ENCODE results near the gene EIF4B. TPM values are rescaled to one million over a fixed set of nuclear protein-coding genes. Genes with fewer than 3 reads are reported as not detected.

Gene EIF4B
- total and polyA plus RNA-seq, 2 of the 8 experiments (the other 6 are each of a cell fraction or from before 2014, with no cell fraction given), result 269 to 816 TPM

DNA sequence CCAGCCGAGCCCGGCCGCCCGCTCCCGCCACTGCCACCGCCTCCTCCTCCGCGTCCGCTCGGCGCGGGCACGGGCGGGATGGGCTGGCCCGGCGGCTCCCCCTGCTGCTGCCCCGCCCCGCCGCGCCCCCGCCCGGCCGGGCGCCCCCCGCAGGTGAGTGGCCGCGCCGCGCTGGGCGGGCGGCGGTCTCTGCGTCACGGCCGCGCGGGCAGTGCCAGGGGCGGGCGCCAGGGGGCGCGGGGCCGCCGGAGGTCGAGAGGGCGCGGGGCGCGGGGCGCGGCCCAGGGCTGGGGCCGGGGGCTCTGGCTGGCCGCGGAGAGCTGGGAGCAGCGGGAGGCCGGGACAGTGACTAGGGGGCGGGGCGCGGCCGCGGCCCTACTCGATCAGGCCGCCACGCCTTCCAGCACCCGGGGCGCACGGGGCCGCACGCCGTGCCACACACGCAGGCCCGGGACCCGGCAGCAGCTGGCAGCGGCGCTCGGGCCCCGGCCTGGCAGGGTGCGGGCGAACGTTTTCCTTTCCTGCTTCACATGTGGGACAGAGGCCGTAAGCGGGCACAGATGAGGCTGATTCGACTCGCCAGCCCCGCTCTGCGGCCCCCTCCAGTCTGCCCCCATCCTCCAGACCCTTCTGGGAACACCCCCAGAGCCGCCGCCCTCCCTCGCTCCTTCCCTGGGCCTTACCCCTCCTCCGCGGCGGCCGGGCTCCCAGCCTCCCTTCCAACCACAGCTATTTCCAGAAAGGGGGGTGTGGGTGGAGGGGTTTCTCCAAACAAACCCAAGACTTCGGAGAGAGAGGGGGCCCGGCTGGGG, 41.2 kb downstream of the EIF4B start (continued):
- TF ChIP-seq RAD21 (IDR thresholded peaks at IDR 0.05 in 1 of 2, conservative IDR thresholded peaks at IDR 0.05 in 1 of 2; ENCODE audit: low read depth in 2 of 2, low read length in 2 of 2), result 0 out of 4 replicates have a peak, but pooled peaks of 1 of the 2 experiments have one; percentile 6
- 0 out of 4 replicates have a peak, but pooled peaks of 1 of the 2 experiments have one; percentile 33 for TF ChIP-seq SIN3A (conservative IDR thresholded peaks at IDR 0.05 in 1 of 2, IDR thresholded peaks at IDR 0.05 in 1 of 2; ENCODE audit: low read depth in 1 of 2, low read length in 2 of 2)
